GM19397 (cell line): ENCODE data around the gene ORC4.
"Not testable (repeated sequence)": the region's sequence is repeated elsewhere in the genome, so short reads cannot be mapped to it uniquely, and the experiment has no call there.

Experiments used
- ATAC-seq: cut with Tn5 transposase; IDR thresholded peaks from one replicate; pipeline ENCODE4 v1.9.1; 2021; ENCODE audit warnings: mild to moderate bottlenecking, moderate library complexity; ENCODE audit not compliant: unreplicated experiment

ORC4 gene

GRCh38 chr2:148021059-148021861 is 723 bp upstream of the ORC4 start, which contains the start of gene MBD5:
TSS of gene MBD5 (plus strand) at chr2:148021091.
- peak; percentile 37 for ATAC-seq

GRCh38 chr2:148014616-148015015 is 5.9 kb downstream of the ORC4 start:
- ATAC-seq, result no peak

- no peak for ATAC-seq
These were observed 6.7 kb downstream of the ORC4 start for GRCh38 chr2:148013876-148014275.

- not testable (repeated sequence) for ATAC-seq
These were observed 12.1 kb downstream of the ORC4 start for GRCh38 chr2:148008411-148008810.

- no peak for ATAC-seq
These were observed 13.2 kb downstream of the ORC4 start for GRCh38 chr2:148007219-148007900.

- no peak for ATAC-seq
These were observed 14.1 kb downstream of the ORC4 start for GRCh38 chr2:148006249-148007007.

GRCh38 chr2:148002420-148002819 is 18.1 kb downstream of the ORC4 start:
- not testable (repeated sequence) for ATAC-seq

- no peak for ATAC-seq
These were observed 20.4 kb downstream of the ORC4 start for GRCh38 chr2:148000095-148000494.

- ATAC-seq, result no peak
These were observed 21.4 kb downstream of the ORC4 start for GRCh38 chr2:147999126-147999525.

GRCh38 chr2:147998203-147998602 is 22.3 kb downstream of the ORC4 start:
- no peak for ATAC-seq

- no peak for ATAC-seq
These were observed 23.7 kb downstream of the ORC4 start for GRCh38 chr2:147996828-147997227.

GRCh38 chr2:147994965-147995364 is 25.6 kb downstream of the ORC4 start:
- not testable (repeated sequence) for ATAC-seq

GRCh38 chr2:147989809-147990403 is 30.6 kb downstream of the ORC4 start:
- ATAC-seq, result peak; percentile 75

- no peak for ATAC-seq
These were observed 31.4 kb downstream of the ORC4 start for GRCh38 chr2:147989102-147989501.

- ATAC-seq, result no peak
These were observed 39.5 kb downstream of the ORC4 start for GRCh38 chr2:147980940-147981528.

- ATAC-seq, result no peak
These were observed 42.9 kb downstream of the ORC4 start for GRCh38 chr2:147977679-147978078.

GRCh38 chr2:147976102-147976501 is 44.4 kb downstream of the ORC4 start:
- ATAC-seq, result no peak

- no peak for ATAC-seq
These were observed 52.0 kb downstream of the ORC4 start for GRCh38 chr2:147968571-147968970.

GRCh38 chr2:147952118-147952517 is 68.4 kb downstream of the ORC4 start:
- ATAC-seq, result no peak

GRCh38 chr2:147945660-147946059 is 74.9 kb downstream of the ORC4 start:
- ATAC-seq, result no peak

- ATAC-seq, result no peak
These were observed 81.2 kb downstream of the ORC4 start for GRCh38 chr2:147939313-147939712.
